NT2/D1 (cell line): ENCODE results near the gene DACH1.

Source experiments
- SUZ12 ChIP-seq: IDR thresholded peaks from 2 replicates; pipeline ENCODE4 v1.6.1; 2011; ENCODE audit not compliant: insufficient read length, insufficient read depth; ENCODE audit errors: extremely low read depth
- YY1 ChIP-seq: IDR thresholded peaks from 2 replicates; pipeline ENCODE4 v1.6.1; 2011; ENCODE audit not compliant: insufficient read length, insufficient read depth

GRCh38 chr13:71703138-71703537 is 163.9 kb downstream of the DACH1 start:
- TF ChIP-seq YY1: no peak
- TF ChIP-seq SUZ12: no peak
